ENCODE data around the gene ANKRD42. TPM values are rescaled to one million over a fixed set of nuclear protein-coding genes. Genes with fewer than 3 reads are reported as not detected.

The ANKRD42 gene
- total RNA-seq, 1 experiment from 2014 or later: 16.6 TPM

DNA sequence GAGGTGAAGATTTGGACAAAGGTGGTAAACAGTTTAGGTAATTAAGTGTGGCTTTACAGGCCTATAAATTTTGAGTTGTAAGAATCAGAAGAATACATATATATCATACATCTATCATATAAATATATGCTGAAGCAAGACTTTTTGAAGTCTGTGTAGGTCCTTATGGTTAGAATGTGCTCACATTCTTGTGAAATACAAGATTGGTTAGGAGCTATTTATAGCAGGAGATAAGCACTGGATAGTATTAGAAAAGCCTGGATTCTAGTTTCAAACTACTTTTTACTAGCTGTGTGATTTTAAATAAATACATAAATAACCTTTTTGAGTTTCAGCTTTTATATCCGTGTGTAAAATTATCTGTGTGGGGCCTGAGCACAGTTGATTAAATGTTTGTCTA is 42.3 kb downstream of the ANKRD42 start:
- no peaks in the 10 kb centered on the region for H3K4me1 ChIP-seq (ENCODE audit: low read length)

GRCh38 chr11:83238111-83238510 is 44.6 kb downstream of the ANKRD42 start:
- Histone ChIP-seq H3K36me3 (ENCODE audit: insufficient read depth, low read length) (no peaks in the 10 kb centered on the region), H4K20me1 (ENCODE audit: insufficient read depth, low read depth, low read length) (no peaks in the 10 kb centered on the region), H3K4me3 (ENCODE audit: low read length) (no peak overlapping the region), H3K79me2 (ENCODE audit: low read length) (no peaks in the 10 kb centered on the region), H3K9me3 (ENCODE audit: low read length) (no peaks in the 10 kb centered on the region), H3K27ac (ENCODE audit: low read length) (no peak overlapping the region), H3K4me1 (ENCODE audit: low read length) (no peaks in the 10 kb centered on the region), H3K27me3 (ENCODE audit: low read length) (no peaks in the 10 kb centered on the region), H3K9ac (ENCODE audit: low read length) (no peak overlapping the region), H3K4me2 (ENCODE audit: low read depth, low read length, poor library complexity, severe bottlenecking) (no peak overlapping the region), H2AFZ (ENCODE audit: low read length) (no peak overlapping the region), H3K9me2 (replicated peaks; ENCODE audit: insufficient read depth, low read length) (no peaks in the 10 kb centered on the region)
- no peak for DNase-seq

More for the DNA sequence above, 42.3 kb downstream of the ANKRD42 start:
- no peaks in the 10 kb centered on the region for H3K79me2 ChIP-seq (ENCODE audit: low read length)
- no peak overlapping the region for H3K4me2 ChIP-seq (ENCODE audit: low read depth, low read length, poor library complexity, severe bottlenecking)
- no peak overlapping the region for H2AFZ ChIP-seq (ENCODE audit: low read length)
- no peaks in the 10 kb centered on the region for H4K20me1 ChIP-seq (ENCODE audit: insufficient read depth, low read depth, low read length)
- H3K27me3 ChIP-seq (ENCODE audit: low read length): no peaks in the 10 kb centered on the region
- no peak overlapping the region for H3K9ac ChIP-seq (ENCODE audit: low read length)
- DNase-seq: no peak
- H3K36me3 ChIP-seq (ENCODE audit: insufficient read depth, low read length): no peaks in the 10 kb centered on the region
- H3K9me3 ChIP-seq (ENCODE audit: low read length): no peaks in the 10 kb centered on the region
- H3K4me3 ChIP-seq (ENCODE audit: low read length): no peak overlapping the region
- H3K9me2 ChIP-seq (replicated peaks; ENCODE audit: insufficient read depth, low read length): no peaks in the 10 kb centered on the region
- no peak overlapping the region for H3K27ac ChIP-seq (ENCODE audit: low read length)

GRCh38 chr11:83241291-83241946 is 47.9 kb downstream of the ANKRD42 start:
- Histone ChIP-seq H3K79me2 (ENCODE audit: low read length) (no peaks in the 10 kb centered on the region), H2AFZ (ENCODE audit: low read length) (no peak overlapping the region), H3K27me3 (ENCODE audit: low read length) (no peaks in the 10 kb centered on the region), H3K9ac (ENCODE audit: low read length) (no peak overlapping the region), H3K9me2 (replicated peaks; ENCODE audit: insufficient read depth, low read length) (no peaks in the 10 kb centered on the region), H3K27ac (ENCODE audit: low read length) (no peak overlapping the region), H4K20me1 (ENCODE audit: insufficient read depth, low read depth, low read length) (no peaks in the 10 kb centered on the region), H3K4me1 (ENCODE audit: low read length) (no peaks in the 10 kb centered on the region), H3K9me3 (ENCODE audit: low read length) (no peaks in the 10 kb centered on the region), H3K36me3 (ENCODE audit: insufficient read depth, low read length) (no peaks in the 10 kb centered on the region), H3K4me2 (ENCODE audit: low read depth, low read length, poor library complexity, severe bottlenecking) (no peak overlapping the region), H3K4me3 (ENCODE audit: low read length) (no peak overlapping the region)
- DNase-seq: peak; percentile 81

DNA sequence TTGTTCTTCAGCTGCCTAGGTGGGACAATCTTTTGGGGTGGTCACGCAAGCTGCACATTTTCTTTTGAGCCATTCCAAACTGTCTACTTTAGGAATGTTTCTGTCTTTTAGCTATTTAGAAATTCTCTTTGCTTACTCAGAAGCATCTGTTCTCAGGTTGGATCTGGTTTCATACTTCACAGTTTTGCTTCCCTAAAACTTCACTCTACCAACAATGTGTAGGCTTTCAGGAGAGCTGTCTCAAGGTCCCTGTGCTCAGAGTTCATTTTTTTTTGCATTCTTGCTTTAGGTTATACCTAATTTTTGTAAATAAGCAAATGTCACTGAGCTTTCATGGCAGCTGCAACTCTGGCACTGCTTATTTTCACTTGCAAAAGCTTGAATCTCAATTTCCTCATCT is 55.9 kb downstream of the ANKRD42 start:
- no peaks in the 10 kb centered on the region for H3K79me2 ChIP-seq (ENCODE audit: low read length)

GRCh38 chr11:83249972-83250593 is 56.6 kb downstream of the ANKRD42 start:
- no peak overlapping the region for H2AFZ ChIP-seq (ENCODE audit: low read length)
- no peak overlapping the region for H3K27ac ChIP-seq (ENCODE audit: low read length)
- H3K9me3 ChIP-seq (ENCODE audit: low read length): no peaks in the 10 kb centered on the region
- H3K27me3 ChIP-seq (ENCODE audit: low read length): no peaks in the 10 kb centered on the region
- DNase-seq: peak; percentile 84
- no peak overlapping the region for H3K9ac ChIP-seq (ENCODE audit: low read length)
- peaks cover 9% of the 10 kb centered on the region for H3K4me1 ChIP-seq (ENCODE audit: low read length)
- H3K4me2 ChIP-seq (ENCODE audit: low read depth, low read length, poor library complexity, severe bottlenecking): peak overlapping the region; percentile 37
- no peaks in the 10 kb centered on the region for H4K20me1 ChIP-seq (ENCODE audit: insufficient read depth, low read depth, low read length)
- H3K36me3 ChIP-seq (ENCODE audit: insufficient read depth, low read length): 0 out of 2 replicates have a peak, but pooled peaks cover 4% of the 10 kb centered on the region
- H3K79me2 ChIP-seq (ENCODE audit: low read length): no peaks in the 10 kb centered on the region
- H3K9me2 ChIP-seq (replicated peaks; ENCODE audit: insufficient read depth, low read length): no peaks in the 10 kb centered on the region
- H3K4me3 ChIP-seq (ENCODE audit: low read length): no peak overlapping the region

More for the DNA sequence above, 55.9 kb downstream of the ANKRD42 start:
- Histone ChIP-seq H3K27me3 (ENCODE audit: low read length) (no peaks in the 10 kb centered on the region), H3K27ac (ENCODE audit: low read length) (no peak overlapping the region), H3K4me1 (ENCODE audit: low read length) (peaks cover 9% of the 10 kb centered on the region), H3K36me3 (ENCODE audit: insufficient read depth, low read length) (0 out of 2 replicates have a peak, but pooled peaks cover 4% of the 10 kb centered on the region), H2AFZ (ENCODE audit: low read length) (no peak overlapping the region), H3K4me2 (ENCODE audit: low read depth, low read length, poor library complexity, severe bottlenecking) (peak overlapping the region; percentile 37), H3K9ac (ENCODE audit: low read length) (no peak overlapping the region), H3K9me2 (replicated peaks; ENCODE audit: insufficient read depth, low read length) (no peaks in the 10 kb centered on the region), H3K4me3 (ENCODE audit: low read length) (no peak overlapping the region), H3K9me3 (ENCODE audit: low read length) (no peaks in the 10 kb centered on the region), H4K20me1 (ENCODE audit: insufficient read depth, low read depth, low read length) (no peaks in the 10 kb centered on the region)
- no peak for DNase-seq

- Histone ChIP-seq H3K4me3 (ENCODE audit: low read length) (no peak overlapping the region), H3K4me1 (ENCODE audit: low read length) (peaks cover 9% of the 10 kb centered on the region), H3K9me2 (replicated peaks; ENCODE audit: insufficient read depth, low read length) (no peaks in the 10 kb centered on the region), H3K9ac (ENCODE audit: low read length) (no peak overlapping the region), H3K27me3 (ENCODE audit: low read length) (no peaks in the 10 kb centered on the region), H4K20me1 (ENCODE audit: insufficient read depth, low read depth, low read length) (no peaks in the 10 kb centered on the region), H3K27ac (ENCODE audit: low read length) (no peak overlapping the region), H3K9me3 (ENCODE audit: low read length) (no peaks in the 10 kb centered on the region), H3K4me2 (ENCODE audit: low read depth, low read length, poor library complexity, severe bottlenecking) (no peak overlapping the region), H3K79me2 (ENCODE audit: low read length) (no peaks in the 10 kb centered on the region), H2AFZ (ENCODE audit: low read length) (no peak overlapping the region), H3K36me3 (ENCODE audit: insufficient read depth, low read length) (0 out of 2 replicates have a peak, but pooled peaks cover 4% of the 10 kb centered on the region)
- no peak for DNase-seq
These were observed 58.8 kb downstream of the ANKRD42 start for GRCh38 chr11:83252266-83252665.

DNA sequence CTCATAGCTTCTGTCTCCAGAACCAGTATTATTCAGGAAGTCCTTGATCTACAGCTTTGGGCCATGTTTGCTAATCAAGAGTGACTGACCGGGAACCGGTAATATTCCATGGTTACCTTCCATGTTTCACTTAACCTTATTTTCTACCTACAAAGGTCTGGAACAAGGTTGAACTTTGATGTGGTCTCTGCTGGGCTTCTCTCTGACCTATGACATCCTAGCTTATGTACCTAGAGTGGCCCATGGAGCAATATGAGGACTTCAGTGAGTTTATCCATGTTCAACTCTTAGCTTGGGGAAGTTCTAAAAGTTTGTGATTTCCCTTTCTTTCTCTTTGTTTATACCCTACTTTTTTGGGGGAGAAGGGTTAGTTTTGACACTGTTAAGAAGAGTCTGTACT is 59.4 kb downstream of the ANKRD42 start:
- H3K4me3 ChIP-seq (ENCODE audit: low read length): no peak overlapping the region
- H3K27ac ChIP-seq (ENCODE audit: low read length): no peak overlapping the region
- H3K27me3 ChIP-seq (ENCODE audit: low read length): no peaks in the 10 kb centered on the region
- H4K20me1 ChIP-seq (ENCODE audit: insufficient read depth, low read depth, low read length): no peaks in the 10 kb centered on the region
- peaks cover 9% of the 10 kb centered on the region; the same call in 1 of the 2 replicates for H3K36me3 ChIP-seq (ENCODE audit: insufficient read depth, low read length)
- no peaks in the 10 kb centered on the region for H3K9me3 ChIP-seq (ENCODE audit: low read length)
- no peak overlapping the region for H3K9ac ChIP-seq (ENCODE audit: low read length)
- no peaks in the 10 kb centered on the region for H3K79me2 ChIP-seq (ENCODE audit: low read length)
- H3K9me2 ChIP-seq (replicated peaks; ENCODE audit: insufficient read depth, low read length): no peaks in the 10 kb centered on the region
- no peak overlapping the region for H3K4me2 ChIP-seq (ENCODE audit: low read depth, low read length, poor library complexity, severe bottlenecking)
- no peak for DNase-seq
- H2AFZ ChIP-seq (ENCODE audit: low read length): no peak overlapping the region
- peaks cover 9% of the 10 kb centered on the region for H3K4me1 ChIP-seq (ENCODE audit: low read length)

GRCh38 chr11:83255366-83255765 is 61.9 kb downstream of the ANKRD42 start:
- Histone ChIP-seq H3K4me1 (ENCODE audit: low read length) (no peaks in the 10 kb centered on the region), H3K9ac (ENCODE audit: low read length) (no peak overlapping the region), H4K20me1 (ENCODE audit: insufficient read depth, low read depth, low read length) (no peaks in the 10 kb centered on the region), H3K36me3 (ENCODE audit: insufficient read depth, low read length) (peaks cover 19% of the 10 kb centered on the region), H3K9me3 (ENCODE audit: low read length) (no peaks in the 10 kb centered on the region), H3K4me3 (ENCODE audit: low read length) (no peak overlapping the region), H3K27ac (ENCODE audit: low read length) (no peak overlapping the region), H3K27me3 (ENCODE audit: low read length) (no peaks in the 10 kb centered on the region), H3K79me2 (ENCODE audit: low read length) (no peaks in the 10 kb centered on the region), H2AFZ (ENCODE audit: low read length) (no peak overlapping the region), H3K9me2 (replicated peaks; ENCODE audit: insufficient read depth, low read length) (no peaks in the 10 kb centered on the region), H3K4me2 (ENCODE audit: low read depth, low read length, poor library complexity, severe bottlenecking) (no peak overlapping the region)
- no peak for DNase-seq

Data from Karpas-422 (cell line).